22Rv1 (cell line): ENCODE data around the gene ITSN2.

ENCODE experiments used
- ZFX ChIP-seq: fragments of 450-650 bp; IDR thresholded peaks from 2 replicates; pipeline ENCODE4 v1.6.1; 2017; ENCODE audit warnings: antibody characterized with exemption, borderline replicate concordance
- TF ChIP-seq, protein P1 (sequence below): fragments of 450-650 bp; IDR thresholded peaks from 2 replicates; pipeline ENCODE4 v1.5.1; 2017; ENCODE audit warnings: mild to moderate bottlenecking

DNA sequence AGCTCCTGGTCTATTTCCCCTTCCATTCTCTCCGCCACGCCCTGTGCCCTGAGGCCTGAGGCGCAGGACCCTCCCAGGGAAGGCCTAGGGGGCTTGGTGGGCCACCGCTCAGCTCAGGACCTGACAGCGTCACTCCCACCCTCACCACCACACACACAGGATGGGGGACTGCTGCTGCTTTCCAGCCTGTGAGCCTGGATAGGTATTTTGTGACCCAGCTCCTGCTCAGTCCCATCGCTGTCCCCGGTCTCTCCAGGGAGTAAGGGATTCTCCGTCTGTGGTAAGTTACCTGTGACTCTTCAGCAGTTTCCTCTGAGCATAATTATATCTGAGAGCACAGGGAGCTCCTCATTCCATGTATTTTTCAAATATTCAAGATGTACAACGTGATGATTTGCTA is 169.2 kb downstream of the ITSN2 start:
- TF ChIP-seq, protein P1, sequence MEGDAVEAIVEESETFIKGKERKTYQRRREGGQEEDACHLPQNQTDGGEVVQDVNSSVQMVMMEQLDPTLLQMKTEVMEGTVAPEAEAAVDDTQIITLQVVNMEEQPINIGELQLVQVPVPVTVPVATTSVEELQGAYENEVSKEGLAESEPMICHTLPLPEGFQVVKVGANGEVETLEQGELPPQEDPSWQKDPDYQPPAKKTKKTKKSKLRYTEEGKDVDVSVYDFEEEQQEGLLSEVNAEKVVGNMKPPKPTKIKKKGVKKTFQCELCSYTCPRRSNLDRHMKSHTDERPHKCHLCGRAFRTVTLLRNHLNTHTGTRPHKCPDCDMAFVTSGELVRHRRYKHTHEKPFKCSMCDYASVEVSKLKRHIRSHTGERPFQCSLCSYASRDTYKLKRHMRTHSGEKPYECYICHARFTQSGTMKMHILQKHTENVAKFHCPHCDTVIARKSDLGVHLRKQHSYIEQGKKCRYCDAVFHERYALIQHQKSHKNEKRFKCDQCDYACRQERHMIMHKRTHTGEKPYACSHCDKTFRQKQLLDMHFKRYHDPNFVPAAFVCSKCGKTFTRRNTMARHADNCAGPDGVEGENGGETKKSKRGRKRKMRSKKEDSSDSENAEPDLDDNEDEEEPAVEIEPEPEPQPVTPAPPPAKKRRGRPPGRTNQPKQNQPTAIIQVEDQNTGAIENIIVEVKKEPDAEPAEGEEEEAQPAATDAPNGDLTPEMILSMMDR = no peak
- TF ChIP-seq ZFX = no peak
